GM19193 (cell line): Measurements from ENCODE around the gene KYAT1.

Experiments
- POLR2A ChIP-seq: IDR thresholded peaks from 4 replicates; pipeline ENCODE4 v1.6.1; 2011; ENCODE audit not compliant: insufficient read depth, insufficient read length; ENCODE audit errors: extremely low read depth

KYAT1 gene

DNA sequence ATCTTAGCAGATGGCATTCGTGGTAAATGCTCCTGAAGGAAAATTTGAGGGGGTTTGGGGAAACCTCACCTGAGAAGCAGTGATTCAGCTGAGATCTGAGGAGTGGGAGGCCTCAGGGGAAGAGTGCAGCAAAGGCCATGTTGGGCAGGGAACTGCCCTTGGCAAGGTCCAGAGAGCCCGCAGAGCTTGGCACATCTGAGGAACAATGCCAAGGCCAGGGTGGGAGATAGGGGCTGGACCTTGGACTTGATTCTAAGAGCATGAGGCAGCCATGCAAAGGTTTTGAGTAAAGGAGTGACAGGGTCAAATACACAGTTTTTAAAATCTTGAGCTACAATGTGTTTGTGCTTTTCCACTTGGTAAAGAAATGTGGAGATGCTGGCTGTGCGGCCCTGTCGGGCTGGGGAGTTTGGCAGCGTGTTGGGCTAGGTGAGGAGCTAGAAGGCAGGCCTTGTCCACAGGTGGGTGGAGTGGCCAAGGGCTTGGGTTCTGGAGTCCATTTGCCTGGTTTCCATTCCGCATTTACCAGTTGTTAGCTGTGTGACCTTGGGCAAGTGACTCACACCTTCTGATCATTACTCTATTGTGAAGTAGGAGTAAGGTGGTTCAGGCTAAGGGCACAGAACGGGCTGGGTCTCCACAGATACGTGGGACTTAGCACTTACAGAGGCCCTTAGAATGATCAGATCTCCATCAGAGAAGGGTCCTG lies 88.6 kb downstream of the KYAT1 start:
- TF ChIP-seq POLR2A = no peak

DNA sequence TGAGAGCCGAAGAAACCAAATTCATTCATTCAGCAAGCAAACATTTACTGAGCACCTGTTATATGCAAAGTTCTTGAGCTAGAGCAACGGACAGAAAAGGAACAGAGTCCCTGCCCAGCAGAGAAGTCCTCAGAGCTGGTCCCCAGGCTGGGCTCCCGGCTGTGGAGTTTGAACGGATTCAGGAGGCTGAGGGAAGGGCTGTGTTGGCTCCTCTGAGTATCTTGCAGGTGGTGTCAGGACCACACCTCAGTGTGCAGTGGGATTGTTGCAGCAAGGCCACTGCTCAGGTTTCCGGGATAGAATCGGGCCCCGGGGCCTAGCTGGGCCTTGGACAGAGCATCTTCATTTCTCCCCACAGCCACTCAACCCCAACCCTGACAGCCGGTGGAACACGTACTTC lies 89.6 kb downstream of the KYAT1 start:
- TF ChIP-seq POLR2A = no peak

DNA sequence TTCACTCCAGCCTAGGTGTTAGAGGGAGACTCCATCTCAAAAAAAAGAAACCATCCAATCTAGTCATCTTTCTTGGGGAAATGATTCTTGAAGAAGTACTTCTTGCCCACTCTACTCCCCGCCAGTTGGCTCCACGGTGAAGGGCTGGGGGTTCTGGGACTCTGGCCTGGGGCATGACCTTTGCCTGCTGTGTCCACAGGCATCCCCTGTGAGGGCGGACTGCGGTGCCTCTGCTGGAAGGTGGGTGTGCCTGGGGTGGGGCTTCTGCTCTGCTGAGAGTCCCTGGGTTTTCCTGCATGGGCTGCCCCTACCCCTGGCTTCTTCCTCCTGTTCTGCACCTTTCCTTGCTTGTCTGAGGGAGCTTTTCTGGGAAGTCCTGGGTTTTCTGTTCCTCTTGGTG lies 91.2 kb downstream of the KYAT1 start:
- no peak for TF ChIP-seq POLR2A

- no peak for TF ChIP-seq POLR2A
Measured at GRCh38 chr9:128788445-128788844, 93.3 kb downstream of the KYAT1 start.

DNA sequence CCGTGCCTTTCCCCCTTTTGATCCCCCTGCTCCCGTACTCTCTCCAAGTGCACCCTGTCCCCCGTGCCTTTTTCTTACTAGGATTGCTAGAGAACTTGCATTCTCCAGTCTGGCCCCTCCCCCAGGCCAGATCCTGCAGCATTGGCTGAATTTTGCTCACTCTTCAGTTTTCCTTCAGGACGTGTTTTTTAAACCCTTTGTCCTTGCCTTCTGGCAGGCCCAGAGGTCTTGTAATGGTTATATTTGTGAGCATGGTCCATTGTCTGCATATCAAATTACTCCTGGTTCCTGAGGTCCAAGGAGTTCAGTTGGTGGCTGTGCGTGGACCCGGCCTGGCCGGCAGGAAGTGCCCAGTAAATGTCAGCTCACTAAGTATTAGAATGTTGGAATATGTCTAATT lies 94.1 kb downstream of the KYAT1 start:
- TF ChIP-seq POLR2A = no peak

DNA sequence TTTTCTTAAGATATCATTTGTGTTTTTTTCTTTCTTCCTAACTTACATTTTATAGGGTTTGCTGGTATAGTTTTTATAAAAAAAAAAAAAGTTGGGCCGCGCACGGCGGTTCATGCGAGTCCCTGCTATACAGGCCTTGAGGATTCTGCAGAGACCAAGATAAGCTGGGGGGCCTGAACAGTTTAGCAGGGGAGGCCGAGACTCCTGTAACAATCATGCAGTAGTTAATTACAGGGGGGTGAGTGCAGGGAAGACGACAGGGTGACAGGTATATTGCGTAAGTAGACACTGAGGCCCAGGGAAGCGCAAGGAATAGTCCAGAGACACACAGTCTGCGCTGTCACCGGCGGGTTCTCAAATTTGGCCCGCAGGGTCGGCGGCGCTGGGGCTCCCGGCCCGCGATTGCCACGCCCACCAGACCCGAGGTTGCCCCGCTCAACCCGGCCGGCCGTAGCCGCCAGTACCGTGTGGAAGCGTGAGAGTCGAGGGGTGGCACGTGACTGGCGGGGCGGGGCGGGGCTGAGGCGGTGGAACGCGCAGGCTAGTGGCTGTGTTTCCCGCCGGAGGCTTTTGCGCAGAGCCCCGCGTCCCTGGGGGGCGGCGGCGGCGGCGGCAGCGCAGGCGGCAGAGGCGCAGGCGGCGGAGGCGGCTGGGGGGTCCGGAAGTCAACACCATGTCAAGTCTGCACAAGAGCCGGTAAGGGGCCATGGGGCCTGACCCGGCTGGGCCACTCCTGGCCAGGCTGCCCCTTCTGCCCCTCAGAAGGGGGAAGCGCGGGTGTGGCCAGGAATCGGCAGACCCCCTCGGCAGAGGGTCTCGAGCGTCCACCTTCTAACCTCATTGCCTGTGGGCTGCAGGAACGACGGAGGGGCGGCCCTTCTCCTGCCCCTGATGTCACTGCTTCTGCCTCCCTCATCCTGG lies 94.8 kb downstream of the KYAT1 start, which contains the start of gene TBC1D13:
Gene TBC1D13 (plus strand): TSS at position 573 of the 921 bp plus-strand sequence. CDS start 101 bp downstream, at position 674.
- peak; percentile 68 for TF ChIP-seq POLR2A

DNA sequence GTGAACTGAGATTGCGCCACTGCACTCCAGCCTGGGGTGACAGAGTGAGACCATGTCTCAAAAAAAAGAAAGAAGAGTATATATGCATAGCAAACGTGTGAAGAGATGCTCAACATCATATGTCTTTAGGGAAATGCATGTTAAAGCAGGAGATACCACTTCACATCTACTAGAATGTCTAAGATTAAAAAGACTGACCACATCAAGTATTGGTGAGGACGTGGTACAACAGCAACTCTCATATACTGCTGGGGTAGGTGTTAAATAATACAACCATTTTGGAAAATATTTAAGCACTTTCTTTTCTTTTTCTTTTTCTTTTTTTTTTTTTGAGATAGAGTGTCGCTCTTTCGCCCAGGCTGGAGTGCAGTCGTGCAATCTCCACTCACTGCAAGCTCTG lies 96.3 kb downstream of the KYAT1 start:
- no peak for TF ChIP-seq POLR2A
